Measurements from ENCODE around the gene ALB.

The ALB gene

DNA sequence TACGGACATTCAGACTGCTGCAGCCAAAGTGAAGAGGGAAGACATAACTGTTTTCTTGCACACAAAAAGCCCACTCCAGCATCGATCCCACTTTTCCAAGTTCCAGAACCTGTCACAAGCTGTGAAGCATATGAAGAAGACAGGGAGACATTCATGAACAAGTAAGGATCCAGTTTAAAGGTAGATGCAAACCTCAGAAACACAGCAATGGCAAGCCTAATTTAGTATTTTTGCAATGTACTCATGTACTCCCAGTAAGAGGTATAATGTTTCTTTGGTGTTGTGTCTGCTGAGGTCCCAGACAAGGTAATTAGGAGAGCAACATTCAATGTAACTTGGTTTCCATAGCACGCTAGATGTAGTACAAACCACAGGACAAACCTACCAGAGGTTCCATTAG, 36.6 kb downstream of the ALB start:
- ChIA-PET CTCF (no interaction called here), POLR2A (no interaction called here)
- TF ChIP-seq ZNF384 (IDR thresholded peaks at IDR 0.05), result no peak
- no peak for TF ChIP-seq ARNT (IDR thresholded peaks at IDR 0.05)
- TF ChIP-seq FOXM1 (IDR thresholded peaks at IDR 0.05; ENCODE audit: borderline replicate concordance), result no peak
- no peak for DNase-seq (ENCODE audit: extremely low spot score)

- ChIA-PET CTCF (no interaction called here), POLR2A (no interaction called here)
- no peak for TF ChIP-seq ELF4 (IDR thresholded peaks at IDR 0.05)
- TF ChIP-seq FOXM1 (IDR thresholded peaks at IDR 0.05; ENCODE audit: borderline replicate concordance), result no peak
- no peak for TF ChIP-seq LEF1 (IDR thresholded peaks at IDR 0.05; ENCODE audit: borderline replicate concordance)
- TF ChIP-seq NFRKB (IDR thresholded peaks at IDR 0.05), result no peak
- no peak for TF ChIP-seq CTBP1 (IDR thresholded peaks at IDR 0.05; ENCODE audit: borderline replicate concordance)
- TF ChIP-seq TARDBP (IDR thresholded peaks at IDR 0.05), result no peak
- no peak for TF ChIP-seq FOXA1 (IDR thresholded peaks at IDR 0.05)
- TF ChIP-seq ZNF384 (IDR thresholded peaks at IDR 0.05), result no peak
- TF ChIP-seq HDGF (IDR thresholded peaks at IDR 0.05; ENCODE audit: borderline replicate concordance), result no peak
- TF ChIP-seq L3MBTL2 (conservative IDR thresholded peaks at IDR 0.05), result no peak
- no peak for TF ChIP-seq SP1 (IDR thresholded peaks at IDR 0.05)
- no peak for TF ChIP-seq PKNOX1 (IDR thresholded peaks at IDR 0.05)
- TF ChIP-seq SUZ12 (IDR thresholded peaks at IDR 0.05), result no peak
- no peak for TF ChIP-seq FOXK2 (IDR thresholded peaks at IDR 0.05)
- TF ChIP-seq ARNT (IDR thresholded peaks at IDR 0.05), result no peak
- TF ChIP-seq BHLHE40 (IDR thresholded peaks at IDR 0.05; ENCODE audit: borderline replicate concordance), result no peak
- DNase-seq (ENCODE audit: extremely low spot score), result no peak
Measured at GRCh38 chr4:73442275-73442674, 38.2 kb downstream of the ALB start.

GRCh38 chr4:73443224-73443623, 39.1 kb downstream of the ALB start:
- no peak for DNase-seq (ENCODE audit: extremely low spot score)
- POLR2A ChIA-PET, result no interaction called here
- CTCF ChIA-PET, result no interaction called here
- TF ChIP-seq NFRKB (IDR thresholded peaks at IDR 0.05) (no peak), ARNT (IDR thresholded peaks at IDR 0.05) (no peak), LEF1 (IDR thresholded peaks at IDR 0.05; ENCODE audit: borderline replicate concordance) (no peak), FOXM1 (IDR thresholded peaks at IDR 0.05; ENCODE audit: borderline replicate concordance) (no peak)

DNA sequence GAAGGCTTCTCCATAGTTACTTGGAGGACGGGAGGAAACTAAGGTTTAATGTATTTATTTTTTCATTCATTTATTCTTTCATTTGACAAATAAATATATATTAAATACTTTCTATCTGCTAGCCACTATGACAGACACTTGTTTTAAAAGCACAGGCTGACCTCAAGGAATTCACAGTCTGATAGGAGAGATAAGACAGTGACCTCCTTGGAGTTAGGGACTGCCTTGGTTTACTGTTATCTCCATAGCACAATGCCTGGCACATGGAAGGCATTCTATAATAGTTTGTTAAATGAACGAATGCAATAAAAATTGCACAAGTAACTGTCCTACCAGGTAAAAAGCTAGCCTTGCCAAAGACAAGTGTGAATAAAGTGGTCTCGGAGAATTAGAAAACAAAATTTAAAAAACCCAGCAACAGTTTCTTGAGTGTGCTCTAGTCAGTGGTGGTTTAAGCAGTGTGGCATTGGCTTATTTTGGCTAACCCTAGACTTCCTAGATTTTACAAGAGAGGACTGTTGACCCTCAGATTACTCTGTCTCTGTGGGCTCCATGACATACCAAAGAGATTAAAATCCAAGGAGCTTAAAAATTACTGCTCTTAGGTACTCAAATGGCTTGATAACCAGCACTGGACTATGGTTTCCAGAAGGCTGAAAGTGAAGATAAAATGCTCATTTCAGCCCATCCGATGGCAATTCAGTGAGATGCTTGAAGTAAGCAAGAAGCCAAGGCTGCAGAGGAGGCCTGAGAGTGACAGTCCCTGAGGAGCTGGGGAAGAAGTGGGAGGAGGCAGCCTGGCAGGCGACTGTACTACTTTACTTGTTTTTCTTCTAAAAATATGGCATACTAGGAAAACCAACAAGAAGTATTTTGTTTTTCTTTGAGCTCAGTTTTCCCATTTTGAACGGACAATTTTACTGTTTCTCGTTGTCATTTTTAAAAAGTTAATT, 41.6 kb downstream of the ALB start:
- ChIA-PET POLR2A (interaction anchor here (1.1 kb wide), 1 partner anchor 187 kb away, joined by 3 read pairs; the partner anchor contains the start of gene ANKRD17), CTCF (interaction anchor here (0.8 to 2.1 kb wide), 9 partner anchors 10 to 694 kb away, joined by 3 to 16 read pairs (median 4); no protein-coding TSS in a partner anchor)
- TF ChIP-seq SP1 (IDR thresholded peaks at IDR 0.05) (no peak), TARDBP (IDR thresholded peaks at IDR 0.05) (no peak), BHLHE40 (IDR thresholded peaks at IDR 0.05; ENCODE audit: borderline replicate concordance) (no peak), ZNF384 (IDR thresholded peaks at IDR 0.05) (no peak), ARNT (IDR thresholded peaks at IDR 0.05) (no peak), HDGF (IDR thresholded peaks at IDR 0.05; ENCODE audit: borderline replicate concordance) (no peak), PKNOX1 (IDR thresholded peaks at IDR 0.05) (no peak), NFRKB (IDR thresholded peaks at IDR 0.05) (no peak), FOXM1 (IDR thresholded peaks at IDR 0.05; ENCODE audit: borderline replicate concordance) (no peak), SUZ12 (IDR thresholded peaks at IDR 0.05) (no peak), LEF1 (IDR thresholded peaks at IDR 0.05; ENCODE audit: borderline replicate concordance) (no peak), L3MBTL2 (conservative IDR thresholded peaks at IDR 0.05) (no peak), FOXK2 (IDR thresholded peaks at IDR 0.05) (no peak), FOXA1 (IDR thresholded peaks at IDR 0.05) (no peak), CTBP1 (IDR thresholded peaks at IDR 0.05; ENCODE audit: borderline replicate concordance) (no peak), ELF4 (IDR thresholded peaks at IDR 0.05) (no peak)
- DNase-seq (ENCODE audit: extremely low spot score), result no peak

DNA sequence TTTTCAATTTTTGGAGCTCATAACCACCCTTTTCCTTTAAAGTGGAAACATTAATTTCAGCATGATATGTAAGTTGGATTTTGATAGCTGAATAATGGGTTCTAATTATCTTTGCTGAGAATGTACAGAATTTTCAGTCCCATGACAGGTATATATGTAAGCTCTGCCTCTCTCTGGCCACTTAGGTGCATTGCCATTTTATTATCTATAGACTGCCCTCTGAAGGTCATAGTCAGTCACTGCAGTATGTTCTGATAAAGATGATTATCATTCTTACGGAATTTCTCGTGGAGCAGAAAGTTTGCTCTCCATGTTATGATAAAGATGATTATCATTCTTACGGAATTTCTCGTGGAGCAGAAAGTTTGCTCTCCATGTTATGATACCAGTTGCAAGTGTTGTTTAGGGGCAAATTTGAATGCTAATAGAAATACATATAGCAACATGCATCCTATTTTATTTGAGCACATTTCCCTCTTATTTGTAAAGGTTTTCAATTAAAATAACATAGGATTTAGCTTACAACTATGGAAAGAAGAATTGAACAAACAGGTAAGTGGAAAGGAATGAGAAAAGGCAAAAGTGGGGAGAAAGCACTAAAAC, 42.4 kb downstream of the ALB start:
- peak; percentile 49 for DNase-seq (ENCODE audit: extremely low spot score)
- TF ChIP-seq SUZ12 (IDR thresholded peaks at IDR 0.05), result no peak
- no peak for TF ChIP-seq SP1 (IDR thresholded peaks at IDR 0.05)
- TF ChIP-seq PKNOX1 (IDR thresholded peaks at IDR 0.05), result no peak
- no peak for TF ChIP-seq BHLHE40 (IDR thresholded peaks at IDR 0.05; ENCODE audit: borderline replicate concordance)
- TF ChIP-seq TARDBP (IDR thresholded peaks at IDR 0.05), result no peak
- TF ChIP-seq NFRKB (IDR thresholded peaks at IDR 0.05), result no peak
- no peak for TF ChIP-seq ELF4 (IDR thresholded peaks at IDR 0.05)
- no peak for TF ChIP-seq LEF1 (IDR thresholded peaks at IDR 0.05; ENCODE audit: borderline replicate concordance)
- TF ChIP-seq ZNF384 (IDR thresholded peaks at IDR 0.05), result no peak
- no peak for TF ChIP-seq CTBP1 (IDR thresholded peaks at IDR 0.05; ENCODE audit: borderline replicate concordance)
- TF ChIP-seq FOXM1 (IDR thresholded peaks at IDR 0.05; ENCODE audit: borderline replicate concordance), result no peak
- TF ChIP-seq FOXA1 (IDR thresholded peaks at IDR 0.05), result no peak
- TF ChIP-seq HDGF (IDR thresholded peaks at IDR 0.05; ENCODE audit: borderline replicate concordance), result no peak
- TF ChIP-seq L3MBTL2 (conservative IDR thresholded peaks at IDR 0.05), result no peak
- no peak for TF ChIP-seq ARNT (IDR thresholded peaks at IDR 0.05)
- no peak for TF ChIP-seq FOXK2 (IDR thresholded peaks at IDR 0.05)
- ChIA-PET CTCF (interaction anchor here (0.8 to 2.1 kb wide), 8 partner anchors 11 to 693 kb away, joined by 3 to 16 read pairs (median 5); no protein-coding TSS in a partner anchor), POLR2A (interaction anchor here (1.1 kb wide), 1 partner anchor 188 kb away, joined by 3 read pairs; the partner anchor contains the start of gene ANKRD17)
